GM12892 (cell line): Measurements from ENCODE around the gene MAP3K10.

Experiments
- POLR2A ChIP-seq: IDR thresholded peaks from 2 replicates; pipeline ENCODE4 v1.6.1; 2011; ENCODE audit warnings: low read depth, low read length, control low read depth
- POLR2AphosphoS5 ChIP-seq: IDR thresholded peaks from 2 replicates; pipeline ENCODE4 v1.6.1; 2011; ENCODE audit warnings: low read depth, low read length, control low read depth
- TAF1 ChIP-seq: IDR thresholded peaks from 2 replicates; pipeline ENCODE4 v1.6.1; 2011; ENCODE audit warnings: low read depth, mild to moderate bottlenecking, control low read depth, low read length, borderline replicate concordance

- TF ChIP-seq POLR2A, result no peak
- no peak for TF ChIP-seq POLR2AphosphoS5
- no peak for TF ChIP-seq TAF1
Measured at GRCh38 chr19:40175820-40176219, 15.4 kb upstream of the MAP3K10 start.
